Right renal pelvis (tissue), 4 donors: ENCODE data around the gene KCNA10. TPM values are rescaled to one million over a fixed set of nuclear protein-coding genes. Genes with fewer than 3 reads are reported as not detected.
A peak's percentile ranks its signal among the peaks of the same experiment; 100 is the strongest.
"Not testable (repeated sequence)": the region's sequence is repeated elsewhere in the genome, so short reads cannot be mapped to it uniquely, and the experiment has no call there.

Experiments
- DNase-seq, 4 donors: peaks; one replicate each; pipeline ENCODE4 v3.0.0-alpha.2; 2013; ENCODE audit warnings: low read depth in 4 of 4, low spot score in 3 of 4, missing footprints in 1 of 4
- polyA plus RNA-seq, 4 donors: library from polyadenylated mRNA; unstranded; fragments of 120-200 nt; gene quantifications; one replicate each; pipeline ENCODE4 v1.2.1, GENCODE V29; 2013; ENCODE audit not compliant: insufficient read length in 4 of 4

KCNA10 gene
- polyA plus RNA-seq, 4 donors, result not detected

DNA sequence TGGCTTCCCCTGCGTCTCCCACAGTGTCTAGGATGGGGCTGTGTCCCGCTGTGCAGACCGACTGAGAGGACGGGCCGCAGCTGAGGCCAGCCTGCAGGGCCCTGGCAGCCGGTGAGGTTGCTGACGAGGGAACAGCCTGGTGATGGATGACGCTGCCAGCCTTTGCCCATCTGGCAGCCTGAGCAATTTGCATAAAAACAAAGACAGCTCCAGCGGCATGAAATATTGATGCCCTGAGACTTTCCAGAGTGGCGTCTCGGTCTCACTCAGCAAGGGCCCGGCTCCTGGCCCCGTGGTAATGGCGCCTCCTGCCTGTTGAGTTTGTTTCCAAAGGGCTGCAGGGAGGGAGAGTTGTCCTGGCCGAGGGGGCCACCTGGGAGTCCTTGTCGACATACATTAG, 19.1 kb upstream of the KCNA10 start:
- no peak for DNase-seq

DNA sequence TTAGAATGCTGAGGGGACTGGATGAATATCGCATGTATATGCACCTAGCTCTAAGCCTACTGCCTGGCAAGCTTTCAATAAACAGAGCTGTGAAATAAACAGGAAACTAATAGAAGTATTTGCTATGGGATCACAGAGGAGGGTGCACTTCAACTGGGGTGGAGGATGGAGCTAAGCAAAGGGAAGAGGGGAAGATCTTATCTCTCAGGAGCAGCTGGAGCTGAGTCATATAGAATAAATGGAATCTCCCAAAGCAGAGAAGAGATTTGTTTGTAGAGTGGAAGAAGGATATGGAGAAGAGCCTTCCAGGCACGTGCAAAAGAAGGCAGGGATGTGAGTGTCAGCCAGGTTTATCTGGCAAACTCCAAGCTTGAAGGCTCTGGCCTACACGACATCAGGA, 17.0 kb upstream of the KCNA10 start:
- DNase-seq, result no peak

DNA sequence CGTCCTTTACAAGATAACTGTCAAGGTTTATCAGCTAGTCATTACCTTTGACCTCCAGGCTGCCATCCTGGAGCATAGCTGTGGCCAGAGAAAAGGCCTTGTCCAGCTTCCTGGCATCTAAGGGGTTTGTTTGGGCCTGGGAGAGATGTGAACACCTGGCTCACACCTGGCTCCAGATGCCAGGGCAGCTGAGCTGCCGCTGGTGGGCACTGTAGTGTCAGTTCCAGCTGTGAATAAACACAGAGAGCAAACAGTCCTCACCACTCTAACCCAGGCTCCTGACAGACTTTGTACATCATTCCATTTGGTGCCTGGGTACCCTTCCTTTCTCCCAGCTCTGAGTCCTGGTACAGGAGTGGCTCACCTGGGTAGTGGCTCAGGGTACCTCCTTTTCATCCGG, 14.3 kb upstream of the KCNA10 start:
- DNase-seq, result no peak

DNA sequence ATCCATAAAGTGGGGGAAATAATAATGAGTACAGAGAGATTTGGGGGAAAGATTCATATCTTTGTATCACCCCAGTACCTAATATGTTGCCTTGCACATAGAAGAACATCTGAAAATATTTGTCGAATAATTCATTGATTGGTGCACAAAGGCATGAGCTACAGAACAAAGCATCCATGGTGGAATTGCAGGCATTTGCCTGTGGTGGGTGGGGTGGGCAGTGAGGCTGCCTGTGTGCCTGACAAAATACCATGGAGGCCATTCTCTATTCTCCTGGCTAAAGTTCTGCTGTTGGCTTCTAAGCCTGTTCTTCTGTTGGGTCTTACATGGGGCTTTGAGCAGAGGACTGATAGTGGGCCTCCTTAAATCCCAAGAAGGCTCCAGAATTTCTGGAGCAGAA, 10.0 kb upstream of the KCNA10 start:
- no peak for DNase-seq

DNA sequence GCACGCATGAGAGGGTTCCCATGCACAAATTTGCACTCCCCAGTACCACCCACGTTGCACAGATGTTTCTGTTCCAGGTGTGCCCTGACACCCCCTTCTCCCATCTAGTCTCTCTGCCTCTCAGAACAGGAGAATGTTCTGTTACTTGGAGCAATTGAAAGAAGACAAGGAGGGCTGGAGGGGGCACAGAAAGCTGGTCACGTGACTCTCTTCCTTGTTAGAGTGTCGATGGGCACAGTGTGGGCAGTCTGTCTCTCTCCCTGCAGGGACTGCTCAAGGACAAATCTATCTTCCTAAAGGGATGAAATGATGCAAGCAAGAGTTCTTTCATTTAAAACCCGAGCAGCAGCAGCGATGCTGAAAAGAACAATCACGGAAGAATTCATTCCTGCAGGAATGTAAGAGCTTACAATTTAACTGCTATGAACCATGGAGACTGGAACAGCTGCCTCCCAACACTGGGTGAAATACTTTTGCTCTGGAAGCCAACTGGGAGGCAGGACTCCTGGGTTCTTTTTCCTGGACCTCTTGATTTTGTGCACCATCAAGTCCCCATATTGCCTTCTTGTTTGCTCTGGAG, 7.3 kb upstream of the KCNA10 start:
- no peak for DNase-seq

DNA sequence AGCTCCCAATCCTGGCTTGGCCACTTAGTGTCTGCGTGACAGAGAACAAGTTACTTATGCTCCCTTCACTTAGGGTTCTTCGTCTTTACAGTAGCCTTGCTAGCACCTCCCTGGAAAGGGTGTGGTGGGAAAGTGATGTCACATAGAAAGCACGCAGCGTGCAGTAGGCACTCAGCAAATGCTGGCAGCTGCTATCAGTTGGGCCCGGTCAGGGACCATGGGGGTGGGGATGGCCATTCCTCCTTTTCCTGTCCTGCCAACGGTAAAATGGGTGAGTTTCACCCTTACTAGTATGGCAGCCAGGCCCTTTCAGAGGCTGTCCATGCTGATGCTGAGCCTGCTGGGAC, 6.2 kb upstream of the KCNA10 start:
- DNase-seq, result no peak

DNA sequence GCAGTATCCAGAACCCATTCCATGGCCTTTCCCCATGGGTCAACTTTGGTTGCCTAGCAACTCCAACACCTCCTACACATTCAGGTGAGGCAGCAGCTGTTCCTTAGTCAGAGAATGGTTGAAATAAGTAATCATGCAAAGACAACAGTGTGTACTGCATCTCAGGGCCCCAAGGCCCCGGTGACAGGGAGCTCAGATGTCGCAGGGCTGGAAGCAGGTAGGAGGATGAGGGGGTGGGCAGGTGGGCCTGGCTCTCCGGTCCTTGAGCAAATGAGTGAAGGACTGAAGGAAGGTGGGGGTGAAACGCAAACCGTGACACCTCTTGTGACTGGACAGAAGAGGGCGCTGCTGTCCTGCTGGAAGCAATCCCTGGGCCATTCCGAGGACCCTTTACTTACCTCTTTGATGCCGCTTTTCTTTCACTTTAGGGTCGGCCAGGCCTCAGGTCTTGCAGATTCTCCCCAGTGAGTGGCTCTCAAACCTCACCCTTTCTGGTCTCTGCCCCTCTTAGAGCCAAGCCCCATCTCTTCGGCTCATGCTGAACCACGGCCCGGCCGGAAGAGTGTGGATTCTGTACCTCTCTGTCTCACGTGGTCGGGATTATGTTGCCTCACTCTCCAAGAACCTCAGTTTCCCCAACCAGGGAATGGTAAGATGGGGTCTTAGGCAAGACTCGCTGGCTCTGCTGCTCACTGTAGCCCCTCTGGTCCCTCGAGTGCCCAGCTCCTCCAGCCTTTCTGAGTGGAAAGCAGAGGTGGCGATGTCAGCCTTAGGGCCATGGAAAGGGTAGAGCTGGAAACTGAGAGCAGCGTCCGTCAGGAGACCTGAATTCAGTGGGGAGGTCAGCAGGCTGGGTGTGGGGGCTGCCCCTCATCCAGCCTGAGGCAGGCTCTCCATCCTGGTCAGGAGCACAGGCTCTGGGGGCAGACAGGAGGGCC, 5.6 kb upstream of the KCNA10 start:
- DNase-seq, result peak in 1 of 4 donors; percentile 32

DNA sequence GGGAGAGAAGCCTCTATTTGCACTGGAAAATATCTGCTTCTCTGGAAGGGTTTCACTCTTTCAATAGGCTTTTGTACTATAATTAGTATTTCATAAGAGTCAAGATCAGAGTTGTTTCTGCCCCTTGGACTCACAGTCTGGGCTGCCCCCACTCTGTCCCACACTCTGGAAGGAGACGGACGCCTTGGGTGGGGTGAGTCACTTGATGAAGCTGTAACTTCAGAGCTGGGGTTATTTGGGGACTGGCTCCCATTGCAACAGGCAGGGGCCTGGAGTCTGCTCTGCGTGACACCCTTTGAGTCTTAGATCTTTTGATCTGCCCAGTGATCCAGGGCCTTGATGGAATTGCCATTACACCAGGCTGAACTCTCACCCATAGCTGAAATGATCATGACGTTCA, 4.0 kb upstream of the KCNA10 start:
- DNase-seq, result no peak

DNA sequence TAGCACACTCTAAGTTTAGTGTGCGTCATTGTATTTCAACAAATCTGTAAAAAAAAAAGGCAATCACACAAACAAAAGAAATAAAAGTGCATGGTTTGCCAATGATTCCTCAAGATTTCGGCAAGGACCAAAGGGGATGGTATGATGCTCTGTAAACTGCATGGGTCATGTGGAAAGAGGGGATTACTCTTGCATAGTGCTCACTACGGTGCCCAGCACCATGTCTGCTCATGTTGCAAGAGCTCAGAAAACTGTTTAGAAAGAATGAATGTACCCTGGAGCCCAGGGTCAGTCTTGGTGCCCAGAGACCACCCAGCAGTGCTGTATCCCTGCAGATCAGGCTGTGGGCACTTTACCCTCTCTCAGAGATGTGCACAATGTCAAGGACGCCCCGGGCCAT, 3.6 kb upstream of the KCNA10 start:
- no peak for DNase-seq

DNA sequence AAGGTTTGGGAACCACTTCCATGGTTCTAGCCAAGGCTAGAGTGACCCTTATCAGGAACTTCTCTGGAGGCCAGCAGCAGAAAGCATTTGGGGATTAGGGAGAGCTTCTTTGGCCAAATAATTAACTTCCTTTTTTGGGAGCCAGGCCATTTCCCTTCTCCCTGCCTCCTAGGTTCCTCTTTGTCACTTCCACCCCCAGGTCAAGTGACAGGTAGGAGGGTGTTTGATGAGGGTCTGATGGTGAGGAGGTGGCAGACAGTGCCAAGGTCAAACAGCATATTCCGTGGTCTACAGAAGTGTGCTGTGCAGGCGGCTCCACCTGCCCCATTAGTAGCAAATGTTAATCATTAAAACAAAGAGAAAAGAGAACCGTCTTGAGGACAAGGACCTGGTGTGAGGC, 1.9 kb upstream of the KCNA10 start:
- DNase-seq, result no peak

DNA sequence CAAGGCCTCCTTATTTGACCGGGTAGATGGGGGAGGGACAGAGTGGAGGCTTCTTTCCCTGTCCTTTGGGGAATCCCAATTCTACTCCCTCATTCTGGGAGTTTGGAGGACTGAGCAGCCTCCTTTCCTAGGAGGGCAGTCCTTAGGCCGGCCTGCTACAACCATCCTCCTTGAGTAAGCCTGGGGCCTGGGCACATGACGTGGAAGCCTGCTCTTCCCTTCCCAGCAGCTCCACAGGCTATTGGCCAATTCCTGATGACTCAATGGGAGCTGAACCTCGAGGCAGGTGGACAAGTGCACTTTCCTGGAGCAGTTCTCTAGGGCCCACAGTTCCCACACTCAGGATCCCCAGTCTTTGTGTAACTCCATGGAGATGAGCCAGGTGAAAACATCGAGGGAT, 3.1 kb downstream of the KCNA10 start:
- no peak for DNase-seq

DNA sequence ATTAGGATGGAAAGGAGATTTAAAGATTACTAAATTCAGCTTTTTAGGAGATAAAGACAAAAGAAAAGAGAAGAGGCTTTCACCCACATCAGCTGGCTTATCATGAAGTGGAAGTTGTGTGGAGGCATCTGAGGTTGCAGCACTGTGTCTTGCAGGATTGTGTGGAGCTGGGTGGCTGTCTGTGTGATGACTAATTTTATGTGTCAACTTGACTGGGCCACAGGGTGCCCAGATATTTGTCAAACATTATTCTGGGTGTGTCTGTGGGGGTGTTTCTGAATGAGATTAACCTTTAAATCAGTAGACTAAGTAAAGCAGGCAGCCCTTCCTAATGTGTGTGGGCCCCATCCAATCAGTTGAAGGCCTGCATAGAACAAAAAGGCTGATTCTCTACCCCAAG, 3.9 kb downstream of the KCNA10 start:
- no peak for DNase-seq

DNA sequence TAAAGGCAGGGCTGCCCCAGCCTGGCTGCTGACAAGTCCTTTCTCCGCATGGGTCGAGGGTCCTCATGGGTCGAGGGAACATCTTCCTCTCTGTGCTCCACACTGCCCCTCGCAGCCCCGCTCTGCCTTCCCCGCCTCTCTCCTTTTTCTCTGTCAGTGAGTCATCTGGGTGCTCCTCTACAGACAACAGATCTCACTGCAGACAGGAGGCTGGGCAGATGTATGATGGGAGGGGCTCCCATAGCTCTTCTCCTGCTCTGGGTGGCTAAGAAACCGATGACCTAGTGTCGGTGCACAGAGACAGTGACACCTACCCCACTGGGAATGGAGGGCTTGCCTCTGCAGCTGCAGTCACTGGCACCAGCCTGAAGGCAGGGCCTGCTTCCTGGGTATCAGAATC, 5.5 kb downstream of the KCNA10 start:
- no peak for DNase-seq

DNA sequence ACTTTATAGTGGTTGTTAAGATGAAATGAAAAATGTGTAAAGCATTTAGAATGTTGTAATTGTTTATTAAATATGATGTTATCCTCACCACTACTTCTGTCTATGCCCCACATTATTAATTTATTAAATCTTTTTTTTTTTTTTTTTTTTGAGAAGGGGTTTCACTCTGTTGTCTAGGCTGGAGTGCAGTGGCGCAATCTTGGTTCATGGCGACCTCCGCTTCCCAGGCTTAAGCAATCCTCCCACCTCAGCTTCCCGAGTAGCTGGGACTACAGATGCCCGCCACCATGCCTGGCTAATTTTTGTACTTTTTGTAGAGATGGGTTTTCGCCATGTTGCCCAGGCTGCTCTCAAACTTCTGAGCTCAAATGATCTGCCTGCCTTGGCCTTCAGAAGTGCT, 7.5 kb downstream of the KCNA10 start:
- DNase-seq, result no peak

DNA sequence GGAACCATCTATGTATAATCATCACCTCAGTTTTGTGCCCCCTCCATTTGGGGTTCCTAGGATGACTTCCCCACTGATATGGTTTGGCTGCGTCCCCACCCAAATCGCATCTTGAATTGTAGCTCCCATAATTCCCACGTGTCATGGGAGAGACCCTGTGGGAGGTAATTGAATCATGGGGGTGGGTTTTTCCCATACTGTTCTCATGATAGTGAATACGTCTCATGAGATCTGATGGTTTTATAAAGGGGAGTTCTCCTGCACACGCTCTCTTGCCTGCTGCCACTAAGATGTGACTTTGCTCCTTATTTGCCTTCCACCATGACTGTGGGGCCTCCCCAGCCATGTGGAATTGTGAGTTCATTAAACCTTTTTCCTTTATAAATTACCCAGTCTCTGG, 8.1 kb downstream of the KCNA10 start:
- not testable (repeated sequence) for DNase-seq

DNA sequence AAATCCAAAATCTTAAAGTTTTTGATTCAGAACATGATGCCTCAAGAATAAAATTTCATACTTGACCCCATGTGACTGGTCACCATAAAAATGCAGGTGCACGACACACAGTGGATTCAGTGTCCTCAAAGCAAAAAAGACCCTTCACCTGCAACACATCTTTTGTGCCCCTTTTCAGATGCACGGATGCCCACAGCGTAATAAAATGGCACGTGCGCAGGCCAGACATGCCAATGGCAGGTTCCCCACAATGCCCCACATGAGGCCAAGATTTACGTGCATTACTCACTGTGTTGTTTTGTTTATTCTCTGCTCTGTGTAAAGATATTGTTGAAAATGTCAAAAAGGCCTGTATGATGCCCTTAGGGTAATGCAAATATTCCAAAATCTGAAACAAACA, 9.3 kb downstream of the KCNA10 start:
- no peak for DNase-seq

DNA sequence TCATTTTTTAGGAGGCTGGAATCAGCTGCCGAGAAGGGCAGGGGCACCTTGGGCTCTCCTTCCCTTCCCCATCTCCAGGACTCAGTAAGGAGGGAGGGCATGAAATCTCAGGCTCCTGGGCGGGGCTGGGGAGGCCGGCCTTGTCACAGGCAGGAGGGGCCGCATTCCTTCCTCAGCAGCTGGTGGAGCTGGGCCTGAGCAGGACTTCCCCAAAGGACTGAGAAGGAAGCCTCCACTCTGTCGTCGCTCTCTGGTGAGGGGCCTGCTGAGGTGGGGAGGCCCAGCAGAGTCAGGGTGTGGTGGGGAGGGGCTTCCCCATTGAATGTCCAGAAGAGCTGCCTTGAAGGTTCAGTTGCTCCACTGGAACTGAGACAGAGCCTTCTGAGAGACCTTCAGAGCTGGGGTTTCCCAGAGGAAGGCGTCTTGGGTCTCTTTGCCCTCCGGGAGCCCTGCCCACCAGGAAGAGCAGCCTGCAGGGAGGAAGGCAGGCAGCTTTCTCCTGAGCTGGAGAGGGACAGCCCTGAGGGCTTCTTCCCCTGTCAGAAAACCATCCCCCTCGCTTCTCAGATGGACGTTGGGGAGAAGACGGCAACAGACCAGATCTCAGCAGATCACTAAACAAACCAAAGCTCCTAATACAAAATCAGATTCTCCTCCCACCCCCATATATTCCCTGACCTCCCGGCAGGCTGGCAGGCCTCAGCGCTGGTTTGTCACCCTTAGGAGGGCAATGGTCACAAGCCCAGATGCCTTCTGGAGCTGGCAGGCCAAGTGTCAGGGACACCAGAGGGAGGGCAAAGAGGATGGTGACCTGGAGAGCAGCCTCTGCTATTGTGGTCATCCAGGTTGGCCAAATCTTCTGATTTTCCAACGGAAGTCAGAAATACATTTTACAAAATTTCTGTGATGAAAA, 10.7 kb downstream of the KCNA10 start:
- DNase-seq, result peak in 1 of 4 donors; percentile 9

DNA sequence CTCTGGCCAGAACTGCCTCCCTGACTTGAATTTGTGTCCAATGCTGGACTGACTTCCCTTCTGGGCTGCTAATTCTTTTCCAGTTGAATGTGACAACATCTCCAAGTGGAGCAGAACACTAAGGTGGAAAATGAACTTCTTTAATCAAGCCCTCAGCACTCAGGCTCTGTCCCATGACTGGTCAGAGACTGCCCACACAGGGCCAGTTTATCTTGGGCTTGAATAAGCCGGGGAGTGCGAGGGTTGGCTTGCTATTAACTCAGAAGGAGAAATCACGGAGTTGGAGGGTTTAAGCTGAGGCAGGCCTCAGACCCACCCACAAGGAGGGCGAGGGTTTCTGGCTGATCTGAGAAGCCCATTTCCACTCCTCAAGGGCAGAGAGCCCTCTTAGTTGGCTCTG, 12.4 kb downstream of the KCNA10 start:
- DNase-seq, result no peak

DNA sequence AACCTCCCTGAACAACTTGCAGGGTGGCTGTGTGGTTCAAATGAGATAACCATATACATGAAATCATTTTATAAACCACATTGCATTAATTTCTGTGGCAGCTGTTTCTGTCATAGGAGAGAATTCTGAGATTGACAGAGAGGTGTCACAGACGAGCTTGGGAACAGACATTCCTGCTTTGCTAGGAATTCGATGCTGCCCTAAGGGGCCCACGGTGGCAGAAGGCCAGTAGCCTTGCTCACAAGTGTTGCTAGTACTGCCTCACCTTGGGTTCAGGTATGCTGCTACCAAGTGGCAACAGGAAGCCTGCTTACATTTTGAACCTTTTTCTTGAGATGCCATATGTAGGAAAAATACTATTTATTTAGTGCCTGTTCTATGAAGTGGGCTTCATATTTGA, 13.4 kb downstream of the KCNA10 start:
- DNase-seq, result no peak

DNA sequence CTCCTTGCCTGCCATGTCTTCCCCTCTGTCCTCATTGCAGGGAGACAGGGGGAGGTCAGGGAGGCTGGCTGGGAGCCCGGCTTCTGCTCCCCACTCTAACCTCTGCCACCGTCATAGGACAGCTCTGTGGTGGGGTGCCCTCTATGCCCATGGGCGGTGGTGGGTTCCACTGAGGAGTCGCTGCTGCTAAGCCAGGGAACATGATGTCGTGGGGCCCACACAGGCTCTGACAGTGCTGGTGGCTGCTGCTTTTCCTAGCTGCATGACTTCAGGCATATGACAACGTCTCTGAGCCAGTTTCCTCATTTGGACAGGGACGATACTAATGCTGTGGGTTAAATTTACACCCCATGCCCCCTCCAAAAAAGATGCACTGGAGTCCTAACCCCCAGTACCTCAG, 14.7 kb downstream of the KCNA10 start:
- DNase-seq, result no peak

DNA sequence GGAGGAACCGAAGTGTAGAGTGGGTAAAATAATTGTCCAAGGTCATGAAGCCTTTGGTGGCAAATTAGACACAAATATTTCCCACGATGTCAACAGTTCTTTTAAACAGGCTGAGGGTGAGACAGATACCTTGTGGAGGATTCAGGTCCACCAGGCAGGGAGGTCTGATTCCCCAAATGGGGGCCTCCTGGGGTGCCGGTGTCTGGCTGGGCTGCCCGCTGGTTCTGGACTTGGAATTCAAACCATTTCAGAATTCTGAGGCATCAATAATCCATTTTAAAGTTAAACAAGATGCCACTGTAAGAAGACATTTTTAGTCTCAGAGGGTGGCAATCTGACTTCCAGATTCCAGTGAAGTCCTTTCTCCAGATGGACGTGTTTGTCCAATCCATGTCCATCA, 15.5 kb downstream of the KCNA10 start:
- DNase-seq, result no peak
